HG03280 (cell line): Measurements from ENCODE around the gene OR7G1.
"Not testable (repeated sequence)": the region's sequence is repeated elsewhere in the genome, so short reads cannot be mapped to it uniquely, and the experiment has no call there.

Source experiments
- ATAC-seq: cut with Tn5 transposase; IDR thresholded peaks from one replicate; pipeline ENCODE4 v1.9.1; 2021; ENCODE audit warnings: mild to moderate bottlenecking, moderate library complexity; ENCODE audit not compliant: unreplicated experiment

The OR7G1 gene

GRCh38 chr19:9078651-9079050 is 36.9 kb downstream of the OR7G1 start:
- ATAC-seq = no peak

- ATAC-seq = no peak
Measured at GRCh38 chr19:9076901-9077300, 38.7 kb downstream of the OR7G1 start.

- ATAC-seq = no peak
Measured at GRCh38 chr19:9075064-9075949, 40.3 kb downstream of the OR7G1 start.

GRCh38 chr19:9073806-9074205 is 41.8 kb downstream of the OR7G1 start:
- ATAC-seq = no peak

- ATAC-seq = not testable (repeated sequence)
Measured at GRCh38 chr19:9071720-9072119, 43.8 kb downstream of the OR7G1 start.

GRCh38 chr19:9070066-9070465 is 45.5 kb downstream of the OR7G1 start:
- ATAC-seq = no peak

- ATAC-seq = no peak
Measured at GRCh38 chr19:9065457-9066014, 50.0 kb downstream of the OR7G1 start.
